ENCODE data around the gene ZFYVE28.

DNA sequence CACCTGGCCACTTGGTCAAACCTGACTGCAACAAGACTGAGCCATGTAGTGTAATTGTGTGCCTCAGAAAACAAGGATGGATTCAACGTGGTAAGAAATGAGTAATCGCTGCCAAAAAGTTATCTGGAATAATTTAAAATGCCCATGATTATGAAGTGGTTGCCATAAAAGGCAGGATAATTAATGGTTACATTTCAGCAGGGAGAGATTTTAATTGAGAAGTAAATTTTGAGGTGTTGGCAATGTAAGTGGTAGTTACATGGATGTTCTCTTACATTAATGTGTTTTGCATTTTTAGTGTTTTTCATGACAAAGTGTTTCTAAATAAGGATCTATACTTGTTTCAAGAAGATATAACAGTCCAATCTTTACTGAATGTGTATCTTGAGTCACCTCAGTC, 192.2 kb downstream of the ZFYVE28 start:
- TF ChIP-seq, protein P1, sequence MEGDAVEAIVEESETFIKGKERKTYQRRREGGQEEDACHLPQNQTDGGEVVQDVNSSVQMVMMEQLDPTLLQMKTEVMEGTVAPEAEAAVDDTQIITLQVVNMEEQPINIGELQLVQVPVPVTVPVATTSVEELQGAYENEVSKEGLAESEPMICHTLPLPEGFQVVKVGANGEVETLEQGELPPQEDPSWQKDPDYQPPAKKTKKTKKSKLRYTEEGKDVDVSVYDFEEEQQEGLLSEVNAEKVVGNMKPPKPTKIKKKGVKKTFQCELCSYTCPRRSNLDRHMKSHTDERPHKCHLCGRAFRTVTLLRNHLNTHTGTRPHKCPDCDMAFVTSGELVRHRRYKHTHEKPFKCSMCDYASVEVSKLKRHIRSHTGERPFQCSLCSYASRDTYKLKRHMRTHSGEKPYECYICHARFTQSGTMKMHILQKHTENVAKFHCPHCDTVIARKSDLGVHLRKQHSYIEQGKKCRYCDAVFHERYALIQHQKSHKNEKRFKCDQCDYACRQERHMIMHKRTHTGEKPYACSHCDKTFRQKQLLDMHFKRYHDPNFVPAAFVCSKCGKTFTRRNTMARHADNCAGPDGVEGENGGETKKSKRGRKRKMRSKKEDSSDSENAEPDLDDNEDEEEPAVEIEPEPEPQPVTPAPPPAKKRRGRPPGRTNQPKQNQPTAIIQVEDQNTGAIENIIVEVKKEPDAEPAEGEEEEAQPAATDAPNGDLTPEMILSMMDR (IDR thresholded peaks at IDR 0.05): no peak
- TF ChIP-seq POLR2AphosphoS5 (IDR thresholded peaks at IDR 0.05) (no peak), POLR2A (IDR thresholded peaks at IDR 0.05) (no peak)
